ENCODE results near the gene TBC1D10A.

TBC1D10A gene

DNA sequence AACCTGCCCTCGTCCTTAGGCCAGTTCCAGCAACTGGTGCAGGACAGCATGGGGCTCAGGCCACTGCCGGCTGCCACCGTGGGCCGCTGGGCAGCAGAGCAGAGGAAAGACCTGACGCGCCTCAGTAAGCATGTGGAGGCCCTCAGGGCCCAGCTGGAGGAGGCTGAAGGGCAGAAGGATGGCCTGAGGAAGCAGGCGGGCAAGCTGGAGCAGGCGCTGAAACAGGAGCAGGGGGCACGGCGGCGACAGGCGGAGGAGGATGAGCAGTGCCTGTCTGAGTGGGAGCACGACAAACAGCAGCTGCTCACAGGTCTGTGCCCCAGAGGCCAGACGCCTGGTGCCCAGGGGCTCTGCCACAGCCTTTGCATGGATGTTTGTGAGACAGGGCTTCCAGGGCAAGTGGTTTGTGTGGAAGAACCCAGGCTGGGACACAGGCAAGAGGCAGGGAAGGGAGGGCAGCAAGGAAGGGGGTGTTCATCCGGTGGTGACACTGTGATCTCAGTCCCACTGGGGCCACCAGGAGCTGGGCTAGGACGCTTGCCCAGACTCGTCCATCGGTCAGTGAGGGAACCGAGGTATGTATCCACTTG is 44.0 kb upstream of the TBC1D10A start:
- no peak for DNase-seq (ENCODE audit: extremely low spot score)
- POLR2A ChIA-PET: no interaction called here
- CTCF ChIA-PET: interaction anchor here (1.8 to 6.2 kb wide), 2 partner anchors 17 to 83 kb away, joined by 7 to 35 read pairs; partner anchors contain the start of gene RNF215
- TF ChIP-seq, protein P1, sequence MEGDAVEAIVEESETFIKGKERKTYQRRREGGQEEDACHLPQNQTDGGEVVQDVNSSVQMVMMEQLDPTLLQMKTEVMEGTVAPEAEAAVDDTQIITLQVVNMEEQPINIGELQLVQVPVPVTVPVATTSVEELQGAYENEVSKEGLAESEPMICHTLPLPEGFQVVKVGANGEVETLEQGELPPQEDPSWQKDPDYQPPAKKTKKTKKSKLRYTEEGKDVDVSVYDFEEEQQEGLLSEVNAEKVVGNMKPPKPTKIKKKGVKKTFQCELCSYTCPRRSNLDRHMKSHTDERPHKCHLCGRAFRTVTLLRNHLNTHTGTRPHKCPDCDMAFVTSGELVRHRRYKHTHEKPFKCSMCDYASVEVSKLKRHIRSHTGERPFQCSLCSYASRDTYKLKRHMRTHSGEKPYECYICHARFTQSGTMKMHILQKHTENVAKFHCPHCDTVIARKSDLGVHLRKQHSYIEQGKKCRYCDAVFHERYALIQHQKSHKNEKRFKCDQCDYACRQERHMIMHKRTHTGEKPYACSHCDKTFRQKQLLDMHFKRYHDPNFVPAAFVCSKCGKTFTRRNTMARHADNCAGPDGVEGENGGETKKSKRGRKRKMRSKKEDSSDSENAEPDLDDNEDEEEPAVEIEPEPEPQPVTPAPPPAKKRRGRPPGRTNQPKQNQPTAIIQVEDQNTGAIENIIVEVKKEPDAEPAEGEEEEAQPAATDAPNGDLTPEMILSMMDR (IDR thresholded peaks at IDR 0.05; ENCODE audit: control extremely low read depth, extremely low read depth, low read depth, missing control alignments): no peak

DNA sequence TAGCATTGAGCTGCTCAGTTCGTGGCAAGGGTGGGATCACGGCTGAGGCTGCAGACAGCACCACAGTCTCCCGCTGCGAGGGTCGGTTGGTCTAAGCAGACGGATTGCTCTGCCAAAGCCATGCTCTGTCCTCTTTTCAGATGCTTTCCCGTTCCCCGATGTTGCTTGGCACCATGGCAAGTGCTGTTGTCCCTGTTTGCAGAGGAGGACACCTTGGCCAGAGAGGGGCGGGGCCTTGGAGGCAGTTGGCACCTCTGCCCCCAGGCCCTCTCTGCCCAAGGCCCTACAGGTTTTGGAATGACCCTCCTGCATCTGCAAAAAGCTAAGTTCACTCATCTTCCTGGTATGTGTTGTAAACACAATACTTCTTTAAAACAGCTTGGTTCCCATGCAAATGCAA is 41.7 kb upstream of the TBC1D10A start:
- DNase-seq (ENCODE audit: extremely low spot score): no peak
- ChIA-PET CTCF (interaction anchor here (0.7 to 2.9 kb wide), 4 partner anchors 9 to 80 kb away, joined by 3 to 18 read pairs (median 6); partner anchors contain the start of genes CASTOR1 and RNF215), POLR2A (no interaction called here)
- TF ChIP-seq, protein P1 (IDR thresholded peaks at IDR 0.05; ENCODE audit: control extremely low read depth, extremely low read depth, low read depth, missing control alignments): no peak

DNA sequence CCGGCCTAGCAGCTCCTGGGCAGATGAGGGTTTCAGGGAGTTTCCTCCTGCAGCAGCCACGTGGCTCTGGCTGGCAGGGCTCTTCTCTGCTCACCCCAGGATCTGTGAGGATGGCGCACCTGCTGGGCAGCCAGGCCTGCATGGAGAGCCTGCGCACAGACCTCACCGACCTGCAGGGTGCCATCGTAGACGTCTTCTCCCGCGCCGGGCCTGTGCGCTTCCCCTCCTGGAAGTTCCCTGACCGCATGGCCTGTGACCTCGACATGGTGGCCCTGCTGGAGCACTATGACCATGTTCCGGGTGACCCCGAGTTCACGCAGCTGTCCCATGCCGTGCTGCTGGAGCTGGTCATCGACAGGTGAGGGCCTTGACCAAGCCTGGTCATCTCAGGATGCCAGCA is 39.1 kb upstream of the TBC1D10A start:
- ChIA-PET CTCF (interaction anchor here (1.7 kb wide), 1 partner anchor 21 kb away, joined by 9 read pairs; the partner anchor contains the start of gene RNF215), POLR2A (no interaction called here)
- TF ChIP-seq, protein P1 (IDR thresholded peaks at IDR 0.05; ENCODE audit: control extremely low read depth, extremely low read depth, low read depth, missing control alignments): no peak

DNA sequence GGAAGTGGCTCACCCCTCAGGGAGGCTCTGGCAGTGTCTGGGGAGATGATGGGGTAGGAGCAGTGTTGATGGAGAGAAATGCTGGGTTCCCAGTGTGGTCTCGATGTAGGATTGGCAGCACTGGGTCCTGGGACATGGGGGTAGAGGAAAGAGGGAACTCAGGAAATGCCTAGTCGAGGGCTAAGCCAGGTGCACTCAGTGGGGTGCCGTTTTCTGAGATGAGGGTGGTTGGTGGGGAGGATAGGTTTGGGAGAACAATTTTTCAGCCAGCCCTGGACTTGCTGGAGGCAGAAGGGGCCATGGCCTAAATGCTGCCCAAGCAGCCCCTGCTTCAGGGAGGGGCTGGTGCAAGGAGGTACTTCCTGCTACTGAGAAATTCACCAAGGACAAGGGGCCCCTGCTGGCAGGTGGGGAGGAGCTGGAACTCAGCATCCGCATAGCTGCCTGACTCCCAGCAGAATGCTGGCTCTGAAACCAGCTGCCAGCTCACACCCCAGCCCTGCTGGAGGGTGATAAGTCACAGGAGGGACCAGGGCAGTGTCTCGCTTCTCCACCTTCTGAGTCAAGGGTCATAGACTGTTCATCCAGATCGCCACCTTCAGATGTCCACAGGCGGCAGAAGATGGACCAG is 36.0 kb upstream of the TBC1D10A start:
- no peak for DNase-seq (ENCODE audit: extremely low spot score)
- ChIA-PET CTCF (interaction anchor here (1.7 kb wide), 1 partner anchor 75 kb away, joined by 9 read pairs; no protein-coding TSS in a partner anchor), POLR2A (interaction anchor here (0.6 kb wide), 1 partner anchor 58 kb away, joined by 3 read pairs; no protein-coding TSS in a partner anchor)
- TF ChIP-seq, protein P1 (IDR thresholded peaks at IDR 0.05; ENCODE audit: control extremely low read depth, extremely low read depth, low read depth, missing control alignments): no peak

More for the DNA sequence above, 39.1 kb upstream of the TBC1D10A start:
- no peak for DNase-seq (ENCODE audit: extremely low spot score)

DNA sequence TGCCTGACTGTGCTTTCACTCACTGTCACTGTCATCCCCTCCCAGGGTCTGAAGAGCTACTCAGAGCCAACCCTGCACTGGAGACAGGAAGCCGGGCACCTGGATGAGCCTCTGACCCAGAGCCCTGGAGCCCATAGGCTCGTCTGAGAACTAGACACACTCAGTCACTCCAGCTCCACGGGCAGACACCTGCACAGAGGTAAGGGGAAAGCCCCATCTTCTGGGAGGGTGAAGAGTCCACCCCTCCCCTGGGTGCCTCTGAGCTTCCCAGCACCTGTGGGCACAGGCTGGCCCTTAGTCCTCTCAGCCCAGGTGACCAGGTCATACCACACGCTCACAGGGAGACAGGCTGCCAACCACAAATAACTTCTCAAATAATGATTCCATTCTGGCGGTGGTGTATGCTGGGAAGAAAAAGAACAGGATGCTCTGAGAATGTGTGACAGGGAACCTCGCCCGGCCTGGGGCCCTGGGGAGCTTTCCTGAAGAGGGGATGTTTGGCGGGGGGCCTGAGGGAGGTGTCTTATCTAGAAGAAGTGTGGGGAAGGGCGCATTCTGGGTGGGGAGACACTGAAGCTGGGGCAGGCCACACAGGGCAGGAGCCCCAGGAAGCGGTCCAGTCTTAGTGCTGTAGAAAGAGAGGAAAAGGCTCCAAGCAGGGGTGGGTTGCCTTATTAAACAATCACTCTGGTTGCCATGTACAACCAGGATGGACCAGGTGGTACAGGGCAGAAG is 35.3 kb upstream of the TBC1D10A start:
- TF ChIP-seq, protein P1 (IDR thresholded peaks at IDR 0.05; ENCODE audit: control extremely low read depth, extremely low read depth, low read depth, missing control alignments): no peak
- ChIA-PET CTCF (interaction anchor here (1.7 kb wide), 1 partner anchor 74 kb away, joined by 9 read pairs; no protein-coding TSS in a partner anchor), POLR2A (no interaction called here)
- no peak for DNase-seq (ENCODE audit: extremely low spot score)

DNA sequence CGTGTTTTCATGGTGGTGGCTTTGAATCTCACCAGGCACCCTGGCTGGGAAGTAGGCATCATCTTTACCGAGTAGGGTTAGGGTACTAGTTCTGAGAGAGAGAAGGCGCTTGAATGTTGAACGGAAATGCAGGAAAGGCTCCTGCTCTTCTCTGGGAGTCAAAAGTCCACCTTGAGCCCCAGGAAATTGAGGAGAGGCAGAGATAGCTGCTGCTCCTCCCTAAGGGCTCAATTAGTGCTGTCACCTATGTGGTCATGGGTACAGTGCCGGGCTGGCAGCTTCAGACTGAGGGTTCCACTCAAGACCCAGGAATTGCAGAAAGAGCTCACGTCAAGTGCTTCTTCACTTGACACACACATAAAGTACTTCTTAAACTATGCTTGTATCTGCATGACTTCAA is 31.8 kb upstream of the TBC1D10A start:
- TF ChIP-seq, protein P1 (IDR thresholded peaks at IDR 0.05; ENCODE audit: control extremely low read depth, extremely low read depth, low read depth, missing control alignments): no peak
- CTCF ChIA-PET: interaction anchor here (0.8 to 3.9 kb wide), 5 partner anchors 10 to 71 kb away, joined by 3 to 20 read pairs (median 5); partner anchors contain the start of gene RNF215
- DNase-seq (ENCODE audit: extremely low spot score): no peak
- POLR2A ChIA-PET: interaction anchor here (0.6 kb wide), 1 partner anchor 941 kb away, joined by 10 read pairs; no protein-coding TSS in a partner anchor

All from GM10248 (cell line).